ENCODE data around the gene GRM7. TPM values are rescaled to one million over a fixed set of nuclear protein-coding genes. Genes with fewer than 3 reads are reported as not detected.

The GRM7 gene
- total RNA-seq, 1 experiment from 2014 or later: not detected

GRCh38 chr3:7205535-7205934 is 344.6 kb downstream of the GRM7 start:
- no peaks in the 10 kb centered on the region for H3K36me3 ChIP-seq (ENCODE audit: low read depth, low read length)
- H3K4me2 ChIP-seq (ENCODE audit: low read length): no peak overlapping the region
- no peaks in the 10 kb centered on the region for H3K9me2 ChIP-seq (replicated peaks; ENCODE audit: low read length)
- no peak overlapping the region for H2AFZ ChIP-seq (ENCODE audit: low read length)
- ChIA-PET CTCF (no interaction called here), POLR2A (ENCODE audit: unreplicated experiment) (no interaction called here)
- TF ChIP-seq CTCF (conservative IDR thresholded peaks at IDR 0.05; ENCODE audit: low read depth, low read length) (no peak), EZH2phosphoT487 (IDR thresholded peaks at IDR 0.05; ENCODE audit: borderline replicate concordance, low read length) (no peak)
- DNase-seq (no peak), ATAC-seq (no peak)
- H3K9ac ChIP-seq (ENCODE audit: low read length): no peak overlapping the region
- H3K4me3 ChIP-seq (ENCODE audit: low read length): no peak overlapping the region
- peaks cover 44% of the 10 kb centered on the region for H3K9me3 ChIP-seq (ENCODE audit: low read length)
- no peaks in the 10 kb centered on the region for H3K27me3 ChIP-seq (ENCODE audit: low read length)
- intact Hi-C loops (cut with micrococcal nuclease): no loop called here
- H3K79me2 ChIP-seq (ENCODE audit: low read length): no peaks in the 10 kb centered on the region
- no peaks in the 10 kb centered on the region for H4K20me1 ChIP-seq (ENCODE audit: low read length)
- no TSS peak for BruUV-seq (replicated peaks)
- H3K4me1 ChIP-seq (ENCODE audit: insufficient read depth, low read length): no peaks in the 10 kb centered on the region
- H3K27ac ChIP-seq (ENCODE audit: low read length): no peak overlapping the region
- H3F3A ChIP-seq (ENCODE audit: low read length, unreplicated experiment): no peaks in the 10 kb centered on the region

GRCh38 chr3:7205962-7206361 is 345.0 kb downstream of the GRM7 start:
- ChIA-PET POLR2A (ENCODE audit: unreplicated experiment) (no interaction called here), CTCF (no interaction called here)
- intact Hi-C loops (cut with micrococcal nuclease): no loop called here
- ATAC-seq: no peak
- Histone ChIP-seq H3K27me3 (ENCODE audit: low read length) (no peaks in the 10 kb centered on the region), H3K4me2 (ENCODE audit: low read length) (no peak overlapping the region), H3K79me2 (ENCODE audit: low read length) (no peaks in the 10 kb centered on the region), H3F3A (ENCODE audit: low read length, unreplicated experiment) (no peaks in the 10 kb centered on the region), H2AFZ (ENCODE audit: low read length) (no peak overlapping the region), H4K20me1 (ENCODE audit: low read length) (no peaks in the 10 kb centered on the region), H3K36me3 (ENCODE audit: low read depth, low read length) (no peaks in the 10 kb centered on the region), H3K27ac (ENCODE audit: low read length) (no peak overlapping the region), H3K9me3 (ENCODE audit: low read length) (peaks cover 44% of the 10 kb centered on the region), H3K4me1 (ENCODE audit: insufficient read depth, low read length) (no peaks in the 10 kb centered on the region), H3K4me3 (ENCODE audit: low read length) (no peak overlapping the region), H3K9ac (ENCODE audit: low read length) (no peak overlapping the region), H3K9me2 (replicated peaks; ENCODE audit: low read length) (no peaks in the 10 kb centered on the region)
- BruUV-seq (replicated peaks): no TSS peak
- no peak for TF ChIP-seq CTCF (conservative IDR thresholded peaks at IDR 0.05; ENCODE audit: low read depth, low read length)
- no peak for TF ChIP-seq EZH2 (IDR thresholded peaks at IDR 0.05; ENCODE audit: low read length, unreplicated experiment)
- TF ChIP-seq EZH2phosphoT487 (IDR thresholded peaks at IDR 0.05; ENCODE audit: borderline replicate concordance, low read length): no peak
- DNase-seq: no peak

GRCh38 chr3:7207125-7207524 is 346.2 kb downstream of the GRM7 start:
- ChIA-PET CTCF (no interaction called here), POLR2A (ENCODE audit: unreplicated experiment) (no interaction called here)
- H3K4me3 ChIP-seq (ENCODE audit: low read length): no peak overlapping the region
- no peak for ATAC-seq
- no peak overlapping the region for H3K27ac ChIP-seq (ENCODE audit: low read length)
- peaks cover 36% of the 10 kb centered on the region for H3K9me3 ChIP-seq (ENCODE audit: low read length)
- no peak overlapping the region for H3K4me2 ChIP-seq (ENCODE audit: low read length)
- no peak overlapping the region for H2AFZ ChIP-seq (ENCODE audit: low read length)
- no peaks in the 10 kb centered on the region for H4K20me1 ChIP-seq (ENCODE audit: low read length)
- H3K27me3 ChIP-seq (ENCODE audit: low read length): no peaks in the 10 kb centered on the region
- BruUV-seq (replicated peaks): no TSS peak
- H3K36me3 ChIP-seq (ENCODE audit: low read depth, low read length): no peaks in the 10 kb centered on the region
- intact Hi-C loops (cut with micrococcal nuclease): no loop called here
- no peaks in the 10 kb centered on the region for H3K9me2 ChIP-seq (replicated peaks; ENCODE audit: low read length)
- no peaks in the 10 kb centered on the region for H3K79me2 ChIP-seq (ENCODE audit: low read length)
- no peak for DNase-seq
- no peaks in the 10 kb centered on the region for H3K4me1 ChIP-seq (ENCODE audit: insufficient read depth, low read length)
- H3K9ac ChIP-seq (ENCODE audit: low read length): no peak overlapping the region
- TF ChIP-seq EZH2 (IDR thresholded peaks at IDR 0.05; ENCODE audit: low read length, unreplicated experiment) (no peak), CTCF (conservative IDR thresholded peaks at IDR 0.05; ENCODE audit: low read depth, low read length) (no peak), EZH2phosphoT487 (IDR thresholded peaks at IDR 0.05; ENCODE audit: borderline replicate concordance, low read length) (no peak)
- H3F3A ChIP-seq (ENCODE audit: low read length, unreplicated experiment): no peaks in the 10 kb centered on the region

Data from PC-3 (cell line).